HG03139 (cell line): ENCODE measurements around the gene R3HDM4.
"Not testable (repeated sequence)": the region's sequence is repeated elsewhere in the genome, so short reads cannot be mapped to it uniquely, and the experiment has no call there.

ENCODE experiments used
- ATAC-seq: cut with Tn5 transposase; IDR thresholded peaks from one replicate; pipeline ENCODE4 v1.9.1; 2021; ENCODE audit not compliant: unreplicated experiment

R3HDM4 gene

DNA sequence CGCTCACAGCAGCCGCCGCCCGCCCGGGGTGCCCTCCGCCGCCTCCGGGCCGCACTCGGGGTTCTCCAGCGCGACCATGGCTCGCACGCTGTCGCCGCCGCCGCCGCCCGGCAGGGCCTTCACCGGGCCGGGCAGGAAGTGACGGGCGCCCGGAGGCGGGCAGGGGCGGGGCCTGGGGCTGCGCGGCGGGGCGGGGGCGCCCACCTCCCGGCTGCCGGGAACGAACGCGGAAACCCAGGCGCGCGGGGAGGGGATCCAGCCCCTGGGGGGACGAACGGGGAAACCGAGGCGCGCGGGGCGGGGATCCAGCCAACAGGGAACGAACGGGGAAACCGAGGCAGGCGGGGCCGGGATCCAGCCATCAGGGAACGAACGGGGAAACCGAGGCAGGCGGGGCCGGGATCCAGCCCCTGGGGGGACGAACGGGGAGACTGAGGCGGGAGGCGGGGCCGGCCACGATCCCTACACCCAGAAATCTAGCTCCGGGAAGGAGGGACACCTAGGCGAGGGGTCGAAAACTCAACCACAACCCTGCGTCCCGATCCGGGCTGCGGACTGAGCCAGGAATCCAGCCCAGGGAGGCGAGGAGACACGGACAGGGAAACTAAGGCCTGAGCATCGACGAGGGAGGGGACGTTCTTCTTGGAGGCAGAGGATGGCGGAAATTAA lies at the start of gene R3HDM4:
Gene R3HDM4, minus strand, starts transcription at position 140 of the 669 bp plus-strand sequence. Its CDS starts 62 bp downstream, at position 78.
- no peak for ATAC-seq

- no peak for ATAC-seq
These were observed 49.0 kb upstream of the R3HDM4 start for GRCh38 chr19:961866-962620.

DNA sequence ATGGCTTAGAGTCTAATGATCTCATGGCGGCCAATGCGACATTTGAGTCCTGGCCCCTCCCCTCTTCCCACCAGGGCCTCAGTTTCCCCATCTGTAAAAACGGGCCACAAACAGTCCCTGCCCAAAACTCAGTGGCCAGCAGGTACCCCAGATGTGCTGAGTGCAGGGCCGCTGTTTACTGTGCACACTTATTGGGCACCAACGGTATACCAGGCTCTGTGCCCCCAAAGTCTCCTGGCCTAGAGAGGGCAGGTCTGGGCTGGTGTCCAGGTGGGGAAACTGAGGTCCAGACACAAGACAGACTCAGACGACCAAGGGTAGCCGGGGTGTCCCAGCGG lies 47.6 kb upstream of the R3HDM4 start:
- no peak for ATAC-seq

DNA sequence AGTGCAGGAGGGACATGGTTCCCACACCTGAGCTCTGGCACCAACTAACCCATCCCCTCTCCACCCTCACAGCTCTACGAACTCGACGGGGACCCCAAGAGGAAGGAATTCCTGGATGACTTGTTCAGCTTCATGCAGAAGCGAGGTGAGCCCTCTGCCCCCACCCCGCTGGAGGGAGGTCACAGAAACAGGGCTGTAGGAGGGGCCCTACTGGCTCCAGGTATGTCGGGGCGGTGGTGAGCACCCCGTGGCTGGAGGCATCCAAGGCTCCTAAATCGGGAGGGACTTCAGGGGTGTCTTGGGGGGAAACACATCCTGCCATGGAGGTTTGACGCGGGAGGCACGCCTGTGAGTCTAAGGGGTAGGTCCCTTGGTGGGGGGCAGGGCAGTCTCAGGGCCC lies 47.0 kb upstream of the R3HDM4 start:
- ATAC-seq = no peak

DNA sequence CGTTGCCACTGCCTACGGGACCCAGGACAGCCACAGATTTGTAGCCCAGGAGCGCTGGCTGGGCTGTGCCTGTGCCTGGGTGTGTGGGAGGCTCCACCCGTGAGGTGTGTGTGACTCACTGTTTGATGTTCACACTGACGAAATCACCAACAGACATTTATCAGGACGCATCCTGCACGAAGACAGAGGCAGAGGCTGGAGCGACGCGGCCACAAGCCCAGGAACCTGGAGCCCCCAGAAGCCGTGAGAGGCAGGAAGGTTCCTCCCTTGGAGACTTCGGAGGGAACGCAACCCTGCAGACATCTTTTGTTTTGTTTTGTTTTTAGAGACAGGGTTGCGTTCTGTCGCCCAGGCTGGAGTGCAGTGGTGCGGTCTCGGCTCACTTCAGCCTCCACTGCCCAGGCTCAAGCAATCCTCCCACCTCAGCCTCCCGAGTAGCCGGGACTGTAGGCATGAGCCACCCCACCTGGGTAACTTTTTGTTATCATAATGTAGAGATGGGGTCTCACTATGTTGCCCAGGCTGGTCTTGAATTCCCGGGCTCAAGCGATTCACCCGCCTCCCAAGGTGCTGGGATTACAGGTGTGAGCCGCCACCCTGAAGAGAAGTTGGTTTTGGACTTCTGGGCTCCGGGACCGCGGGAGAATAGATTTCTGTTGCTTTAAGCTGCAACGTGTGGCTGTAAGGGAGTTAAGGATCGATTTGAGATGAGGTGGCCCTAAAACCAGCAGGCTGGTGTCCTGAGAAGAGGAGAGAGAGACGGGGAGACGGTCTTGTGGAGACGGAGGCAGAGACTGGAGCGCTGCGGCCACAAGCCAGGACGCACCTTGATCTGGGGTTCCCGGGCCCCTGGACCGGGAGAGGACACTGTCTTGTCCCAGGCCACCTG lies 46.2 kb upstream of the R3HDM4 start:
- no peak for ATAC-seq

- not testable (repeated sequence) for ATAC-seq
These were observed 44.6 kb upstream of the R3HDM4 start for GRCh38 chr19:957578-957977.

DNA sequence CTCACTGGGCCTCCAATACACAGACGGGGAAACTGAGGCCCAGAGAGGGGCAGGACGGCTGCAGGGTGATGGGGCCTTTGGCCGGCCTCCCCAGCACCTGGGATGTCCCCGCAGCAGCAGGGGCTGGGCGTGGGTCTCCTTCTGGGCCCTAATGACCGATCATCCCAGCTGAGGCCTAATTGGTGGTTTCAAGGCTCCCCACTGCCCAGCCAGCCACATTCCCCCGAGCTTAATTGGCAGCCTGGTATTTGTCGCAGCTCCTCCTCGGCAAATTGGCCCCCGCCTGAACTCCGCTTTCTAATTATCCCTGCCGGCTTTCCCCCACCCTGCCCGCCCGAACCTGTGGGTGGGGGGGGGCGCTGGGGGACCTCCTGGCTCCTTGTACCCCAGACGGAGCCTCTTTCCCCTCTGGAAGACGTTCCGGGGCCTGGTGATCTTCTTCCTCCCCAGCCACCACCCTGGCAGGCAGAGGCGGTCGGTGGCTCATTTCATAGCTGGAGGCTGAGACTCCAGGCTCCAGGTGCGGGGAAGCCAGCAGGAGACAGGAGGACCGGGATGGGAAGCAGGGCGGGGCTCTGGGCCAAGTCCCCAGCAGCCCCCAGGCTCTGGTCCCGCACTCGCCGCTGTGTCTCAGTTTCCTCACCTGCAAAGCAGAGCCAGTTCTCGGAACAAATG lies 43.9 kb upstream of the R3HDM4 start:
- no peak for ATAC-seq

GRCh38 chr19:955803-956765 lies 43.1 kb upstream of the R3HDM4 start:
- no peak for ATAC-seq

DNA sequence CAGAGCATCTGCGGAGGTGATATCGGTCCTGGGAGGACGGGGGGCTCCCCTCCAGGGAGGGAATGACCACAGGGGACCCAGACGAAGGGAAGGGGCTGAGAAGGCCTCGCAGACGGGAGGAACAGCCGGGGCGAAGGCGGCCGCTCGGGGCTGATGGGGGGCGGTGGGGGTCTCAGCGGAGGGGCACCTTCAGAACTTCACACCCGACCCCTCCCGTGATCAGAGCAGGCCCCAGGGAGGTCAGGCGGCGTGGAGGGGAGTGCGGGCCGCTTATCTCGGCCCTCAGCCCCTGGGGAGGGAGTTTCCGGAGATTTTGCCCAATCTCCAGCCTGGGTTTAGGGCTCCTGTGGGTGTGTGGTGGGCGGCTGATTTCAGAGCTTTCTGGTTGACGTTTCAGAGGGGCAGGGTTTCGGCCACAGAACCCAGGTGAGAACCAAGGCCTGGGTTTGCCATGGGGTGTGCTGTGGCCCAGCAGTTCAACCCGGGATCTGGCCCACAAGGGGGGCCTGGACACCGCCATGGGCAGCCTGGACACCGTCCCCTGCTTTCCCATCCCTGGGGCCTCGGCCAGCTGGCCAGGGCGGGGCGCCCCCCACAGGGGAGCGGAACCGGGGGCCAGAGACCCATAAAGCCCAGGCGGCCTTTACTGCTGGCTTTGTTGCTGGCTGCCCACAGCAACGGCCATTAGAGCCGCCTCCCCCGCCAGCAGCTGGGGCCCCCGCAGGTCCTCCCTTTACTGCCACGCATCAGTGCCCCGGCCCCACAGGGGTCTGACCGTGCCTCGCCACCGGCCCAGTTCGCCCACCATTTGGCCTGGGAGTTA lies 41.9 kb upstream of the R3HDM4 start:
- no peak for ATAC-seq

DNA sequence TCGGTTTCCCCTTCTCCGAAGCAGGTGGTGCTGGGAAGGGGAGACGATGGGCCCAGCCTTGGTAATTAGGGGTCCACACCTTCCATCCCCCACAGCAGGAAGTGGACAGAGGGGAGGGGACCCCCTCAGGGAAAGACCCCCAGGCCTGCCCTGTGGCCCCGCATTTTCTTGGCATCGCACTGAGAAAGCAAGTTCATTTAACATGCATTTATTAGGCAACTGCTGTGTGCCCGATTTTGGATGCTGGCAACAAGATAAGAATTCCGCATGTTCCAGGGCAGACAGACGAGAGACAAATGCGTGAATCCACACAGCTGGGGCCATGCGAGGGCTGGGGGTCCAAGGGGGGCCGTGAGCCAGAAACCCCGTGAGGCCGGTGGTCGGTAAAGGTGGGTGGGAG lies 41.3 kb upstream of the R3HDM4 start:
- ATAC-seq = no peak

DNA sequence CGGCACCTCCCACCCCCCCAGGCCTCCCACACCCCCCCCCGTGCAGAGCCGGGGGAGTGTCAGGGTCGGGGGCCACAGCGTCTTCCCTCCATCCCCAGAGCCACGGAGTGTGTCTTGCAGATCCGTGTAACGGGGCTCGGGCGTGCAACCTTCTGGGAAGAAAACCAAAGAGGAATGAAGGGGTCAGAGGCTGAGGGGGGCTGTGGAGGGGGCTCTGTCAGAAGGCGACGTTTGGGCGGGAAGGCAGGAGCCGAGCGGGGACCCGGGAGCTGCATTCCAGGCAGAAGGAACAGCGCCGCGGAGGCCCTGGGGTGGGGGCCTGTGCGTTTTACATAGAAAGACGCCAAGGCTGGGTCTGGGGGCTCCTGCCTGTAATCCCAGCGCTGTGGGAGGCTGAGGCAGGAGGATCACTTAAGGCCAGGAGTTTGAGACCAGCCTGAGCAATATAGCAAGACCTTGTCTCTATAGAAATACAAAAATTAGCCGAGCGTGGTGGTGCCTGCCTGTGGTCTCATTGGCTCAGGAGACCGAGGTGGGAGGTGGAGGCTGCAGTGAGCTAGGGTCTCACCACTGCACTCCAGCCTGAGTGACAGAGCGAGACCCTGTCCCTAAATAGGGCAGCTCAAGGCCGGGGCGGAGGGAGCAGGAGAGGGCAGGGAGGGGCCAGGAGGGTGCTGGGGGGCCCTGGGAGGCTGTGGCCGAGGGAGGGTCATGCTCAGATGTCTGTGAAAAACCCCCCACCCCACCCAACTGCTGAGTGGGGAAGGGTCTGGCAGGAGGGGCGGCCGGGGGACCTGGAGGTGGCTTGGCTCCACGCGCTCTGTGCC lies 40.6 kb upstream of the R3HDM4 start:
- ATAC-seq = no peak

- ATAC-seq = no peak
These were observed 39.8 kb upstream of the R3HDM4 start for GRCh38 chr19:952680-953444.

- ATAC-seq = no peak
These were observed 39.1 kb upstream of the R3HDM4 start for GRCh38 chr19:952049-952679.

DNA sequence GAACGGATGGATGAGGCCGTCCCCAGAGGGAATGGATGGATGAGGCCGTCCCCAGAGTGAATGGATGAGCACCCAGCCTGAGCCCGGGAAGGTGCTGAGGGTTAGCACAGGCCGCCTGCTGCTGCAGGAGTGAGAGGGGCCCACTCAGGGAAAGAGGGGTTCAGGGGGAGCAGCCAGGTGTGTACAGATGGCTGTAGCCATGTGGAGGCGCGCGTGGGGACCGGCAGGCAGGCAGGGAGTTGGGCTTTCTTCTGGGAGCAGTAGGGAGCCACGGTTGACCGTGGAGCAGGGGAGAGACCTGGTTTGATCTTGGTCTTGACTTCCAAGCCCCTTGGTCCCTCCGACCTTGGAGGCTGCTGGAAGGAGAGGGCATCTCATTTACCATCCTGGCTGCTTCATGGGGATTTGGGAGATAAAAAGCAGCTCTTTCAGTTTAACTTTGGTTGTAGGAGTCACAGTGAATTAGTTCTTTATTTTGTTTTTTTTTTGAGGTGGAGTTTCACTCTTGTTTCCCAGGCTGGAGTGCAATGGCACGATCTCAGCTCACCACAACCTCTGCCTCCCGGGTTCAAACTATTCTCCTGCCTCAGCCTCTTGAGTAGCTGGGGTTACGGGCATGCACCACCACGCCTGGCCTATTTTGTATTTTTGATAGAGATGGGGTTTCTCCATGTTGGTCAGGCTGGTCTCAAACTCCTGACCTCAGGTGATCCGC lies 37.5 kb upstream of the R3HDM4 start:
- ATAC-seq = no peak

DNA sequence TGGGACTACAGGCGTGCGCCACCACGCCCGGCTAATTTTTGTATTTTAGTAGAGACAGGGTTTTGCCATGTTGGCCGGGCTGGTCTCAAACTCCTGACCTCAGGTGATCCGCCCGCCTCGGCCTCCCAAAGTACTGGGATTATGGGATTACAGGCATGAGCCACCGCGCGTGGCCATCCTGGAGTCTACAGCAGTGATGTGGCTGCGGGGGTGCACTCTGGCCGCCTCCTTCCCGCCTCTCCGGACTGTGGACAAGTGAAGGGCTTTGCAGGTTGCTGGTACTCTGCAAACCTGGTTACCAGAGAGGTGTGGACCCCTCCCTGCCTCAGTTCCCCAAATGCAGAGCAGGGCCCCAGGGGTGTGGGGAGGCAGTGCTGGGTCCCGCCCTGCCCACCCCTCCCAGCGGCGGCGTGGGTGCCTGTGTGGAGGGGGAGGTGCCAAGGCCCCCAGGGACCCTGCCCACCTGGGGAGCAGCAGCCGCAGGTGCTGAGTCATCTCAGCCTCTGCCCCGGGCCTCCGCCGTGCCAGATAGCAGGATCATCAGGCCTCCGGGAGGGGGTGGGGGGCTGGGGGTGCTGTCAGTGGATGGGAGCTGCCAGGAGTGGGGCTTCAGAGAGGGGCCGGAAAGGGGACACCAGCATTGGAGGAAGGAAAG lies 36.0 kb upstream of the R3HDM4 start:
- ATAC-seq = no peak
